ENCODE results near the gene BCORL1.

Gene BCORL1

GRCh38 chrX:130097507-130098209 is 115.2 kb downstream of the BCORL1 start:
- peak; percentile 32 for DNase-seq

- DNase-seq = no peak
Observed at GRCh38 chrX:130098210-130098552, 115.7 kb downstream of the BCORL1 start.

- DNase-seq = no peak
Observed at GRCh38 chrX:130100180-130100579, 117.7 kb downstream of the BCORL1 start.

GRCh38 chrX:130103605-130104004 is 121.2 kb downstream of the BCORL1 start:
- no peak for DNase-seq

- no peak for DNase-seq
Observed at GRCh38 chrX:130105244-130105643, 122.8 kb downstream of the BCORL1 start.

- DNase-seq = no peak
Observed at GRCh38 chrX:130106071-130106470, 123.6 kb downstream of the BCORL1 start.
